Esophagus squamous epithelium (tissue), 5 donors: ENCODE data around the gene EXOC7. TPM values are rescaled to one million over a fixed set of nuclear protein-coding genes. Genes with fewer than 3 reads are reported as not detected.

Experiments used
- DNase-seq: peaks from one replicate; lab custom pipeline; 2025; lab: John Stamatoyannopoulos, UW
- H3K27ac ChIP-seq, 4 donors: fragments of 200-600 bp; sonication (generic); one replicate each; pipeline ENCODE4 v1.5.1; 2016 to 2019; ENCODE audit warnings: mild to moderate bottlenecking in 1 of 4
- H3K27me3 ChIP-seq, 4 donors: fragments of 200-600 bp; sonication (generic); 1 replicate in 3 of 4; 2 replicates in 1 of 4; pipeline versions ENCODE4 v1.5.1 to v1.6.0; 2017 to 2021; ENCODE audit warnings: antibody characterized with exemption in 1 of 4
- H3K36me3 ChIP-seq, 3 donors: fragments of 200-600 bp; sonication (generic); one replicate each; pipeline ENCODE4 v1.5.1; 2016 to 2019
- H3K4me1 ChIP-seq, 3 donors: fragments of 200-600 bp; sonication (generic); one replicate each; pipeline ENCODE4 v1.5.1; 2017 to 2019
- H3K4me3 ChIP-seq, 4 donors: fragments of 200-600 bp; sonication (generic); 1 replicate in 3 of 4; 2 replicates in 1 of 4; pipeline ENCODE4 v1.5.1; 2016 to 2019; ENCODE audit warnings: mild to moderate bottlenecking in 2 of 4, moderate library complexity in 1 of 4
- H3K9me3 ChIP-seq, 3 donors: fragments of 200-600 bp; sonication (generic); one replicate each; pipeline ENCODE4 v1.5.1; 2016 to 2019
- CTCF ChIP-seq, 6 experiments: fragments of 450-650 bp in 4 of 6; fragments of 200-600 bp in 2 of 6; sonication (generic) in 2 of 6; IDR thresholded peaks; one replicate each; pipeline ENCODE4 v1.5.1; 2016 to 2019; ENCODE audit warnings: antibody characterized with exemption in 6 of 6, mild to moderate bottlenecking in 4 of 6, moderate library complexity in 4 of 6
- POLR2A ChIP-seq, 4 donors: fragments of 450-650 bp; IDR thresholded peaks; one replicate each; pipeline ENCODE4 v1.6.1; 2017; ENCODE audit warnings: antibody characterized with exemption in 4 of 4, mild to moderate bottlenecking in 4 of 4, moderate library complexity in 3 of 4
- whole genome bisulfite sequencing, 2 donors: methylation state at CpG; one replicate each; pipeline ENCODE4 v1.1.5; 2018; 5-methylcytosine and 5-hydroxymethylcytosine counted together
- intact Hi-C: fragments of 100-400 bp; cut with DNase I; formaldehyde crosslinking; loops from one replicate; pipeline ENCODE4 v1.15.0; 2022
- total RNA-seq, 4 donors: library from RNA; depleted of rRNA; stranded (reverse); fragments of >200 nt; gene quantifications; one replicate each; pipeline ENCODE4 v1.1.0, GENCODE V29; 2016
- donor health status: DM: yes; HTN: yes; CAD: no.

The EXOC7 gene
- total RNA-seq, 4 donors from 2014 or later: 70.3 to 84.5 (median 74.4) TPM

- Histone ChIP-seq H3K27me3 (no peaks in the 10 kb centered on the region), H3K4me3 (no peak overlapping the region), H3K36me3 (peaks cover 29 to 99% (median 43%) of the 10 kb centered on the region in 3 donors), H3K4me1 (peaks cover 15 to 57% (median 18%) of the 10 kb centered on the region in 3 donors), H3K9me3 (no peaks in the 10 kb centered on the region), H3K27ac (peak overlapping the region in 3 of 4 donors; percentile 24 to 93 (median 68))
- WGBS, 2 donors: 47 to 59% methylated on average over 3 of the region's 3 CpGs
- no peak for DNase-seq
- no peak for TF ChIP-seq POLR2A (IDR thresholded peaks at IDR 0.05)
- TF ChIP-seq CTCF (IDR thresholded peaks at IDR 0.05): peak in 4 of 6 experiments; percentile 40 to 71 (median 52)
- intact Hi-C loops: no loop called here
Measured at GRCh38 chr17:76056882-76057281, 46.7 kb downstream of the EXOC7 start.

- Histone ChIP-seq H3K9me3 (no peaks in the 10 kb centered on the region), H3K27me3 (no peaks in the 10 kb centered on the region), H3K4me3 (peak overlapping the region; percentile 0 to 43 (median 26)), H3K36me3 (peaks cover 25 to 98% (median 28%) of the 10 kb centered on the region in 3 donors), H3K27ac (peak overlapping the region; percentile 89 to 93 (median 92)), H3K4me1 (peaks cover 15 to 83% (median 24%) of the 10 kb centered on the region in 3 donors)
- TF ChIP-seq POLR2A (IDR thresholded peaks at IDR 0.05) (no peak), CTCF (IDR thresholded peaks at IDR 0.05) (no peak)
- intact Hi-C loops: loop anchor here (5.0 kb wide), 1 partner anchor 42 kb away; no protein-coding TSS in a partner anchor
- 52 to 76% methylated on average over 3 to 4 of the region's 4 CpGs for WGBS, 2 donors
- DNase-seq: no peak
Measured at GRCh38 chr17:76054112-76054476, 49.5 kb downstream of the EXOC7 start.

DNA sequence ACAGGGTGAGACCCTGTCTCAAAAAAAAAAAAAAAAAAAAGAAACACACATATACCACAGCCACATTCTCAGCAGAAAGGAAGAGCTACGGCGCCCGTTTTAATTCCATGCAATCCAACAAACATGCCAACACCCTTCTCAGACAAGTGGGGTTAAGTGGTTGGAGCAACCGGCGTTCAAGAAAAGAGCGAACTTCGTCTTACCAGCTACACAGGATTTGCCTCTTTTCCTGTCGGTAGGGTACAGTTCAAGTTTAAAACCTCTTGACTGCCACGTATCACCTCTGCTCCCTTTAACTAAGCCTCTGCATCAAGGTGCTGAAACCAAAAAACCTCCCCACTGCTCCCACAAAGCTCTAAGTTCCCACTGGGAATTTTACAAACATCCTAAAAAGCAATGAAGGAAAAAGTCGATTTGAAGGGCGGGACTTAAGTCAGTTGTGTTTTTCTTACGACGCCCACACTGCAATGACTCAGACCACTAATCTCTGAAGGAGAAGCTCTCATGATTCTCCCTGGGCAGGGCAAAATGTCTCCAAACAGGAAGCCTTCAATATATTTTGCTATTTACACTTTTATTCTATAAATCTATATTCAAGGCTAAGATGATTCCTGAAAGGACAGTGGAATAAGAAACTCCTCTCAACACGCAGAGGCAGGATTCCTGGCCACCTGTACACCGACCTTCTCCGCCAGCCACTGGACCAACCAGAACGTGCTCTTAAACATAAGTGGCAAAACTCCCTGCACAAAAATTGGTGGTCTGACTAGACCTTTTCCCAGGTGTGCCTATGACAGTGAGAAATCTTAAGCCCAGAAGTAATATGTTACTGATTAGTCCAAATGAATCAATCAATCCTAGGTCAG is 50.1 kb downstream of the EXOC7 start:
- H3K9me3 ChIP-seq: no peaks in the 10 kb centered on the region
- TF ChIP-seq POLR2A (IDR thresholded peaks at IDR 0.05) (no peak), CTCF (IDR thresholded peaks at IDR 0.05) (no peak)
- peak overlapping the region; percentile 8 to 43 (median 26) for H3K4me3 ChIP-seq
- peaks cover 15 to 89% (median 24%) of the 10 kb centered on the region in 3 donors for H3K4me1 ChIP-seq
- H3K27ac ChIP-seq: peak overlapping the region; percentile 89 to 93 (median 92)
- H3K36me3 ChIP-seq: peaks cover 19 to 98% (median 28%) of the 10 kb centered on the region in 3 donors
- WGBS, 2 donors: 41 to 47% methylated on average over 17 of the region's 17 CpGs
- H3K27me3 ChIP-seq: no peaks in the 10 kb centered on the region
- intact Hi-C loops: loop anchor here (5.0 kb wide), 1 partner anchor 41 kb away; no protein-coding TSS in a partner anchor
- DNase-seq: no peak

DNA sequence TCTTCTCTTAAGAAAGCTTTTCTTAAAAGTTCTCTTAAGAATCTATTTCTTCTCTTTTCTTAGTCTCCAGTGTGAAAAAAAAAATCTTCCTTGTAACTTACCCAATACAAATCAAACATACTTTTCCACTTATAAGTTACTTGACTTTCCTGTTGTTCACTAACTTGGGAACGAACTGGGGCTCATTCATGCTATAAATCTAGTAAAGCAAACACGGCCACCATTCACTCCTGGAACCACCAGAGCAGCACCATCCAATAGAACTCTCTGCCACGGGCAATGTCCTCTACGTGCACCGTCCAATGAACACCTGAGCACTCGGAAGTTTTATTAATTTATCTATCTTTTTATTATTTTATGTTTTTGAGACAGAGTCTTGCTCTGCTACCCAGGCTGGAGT is 52.0 kb downstream of the EXOC7 start:
- peaks cover 25 to 98% (median 37%) of the 10 kb centered on the region in 3 donors for H3K36me3 ChIP-seq
- no peak for TF ChIP-seq CTCF (IDR thresholded peaks at IDR 0.05)
- TF ChIP-seq POLR2A (IDR thresholded peaks at IDR 0.05): no peak
- H3K9me3 ChIP-seq: no peaks in the 10 kb centered on the region
- WGBS, 2 donors: 78 to 87% methylated on average over 6 of the region's 6 CpGs
- peaks cover 8 to 84% (median 24%) of the 10 kb centered on the region in 3 donors for H3K4me1 ChIP-seq
- H3K4me3 ChIP-seq: no peak overlapping the region
- intact Hi-C loops: loop anchor here (5.0 kb wide), 1 partner anchor 39 kb away; no protein-coding TSS in a partner anchor
- peak overlapping the region; percentile 30 to 93 (median 90) for H3K27ac ChIP-seq
- no peak for DNase-seq
- no peaks in the 10 kb centered on the region for H3K27me3 ChIP-seq
